NCI-H748 (cell line): ENCODE measurements around the gene TMUB1.
A peak's percentile ranks its signal among the peaks of the same experiment; 100 is the strongest.

Source experiments
- DNase-seq: peaks from one replicate; lab custom pipeline; 2025; ENCODE audit not compliant: unreplicated experiment; lab: John Stamatoyannopoulos, UW

Gene TMUB1

GRCh38 chr7:151104411-151105235, 21.3 kb upstream of the TMUB1 start:
- no peak for DNase-seq

GRCh38 chr7:151103973-151104372, 20.7 kb upstream of the TMUB1 start:
- DNase-seq: no peak

DNA sequence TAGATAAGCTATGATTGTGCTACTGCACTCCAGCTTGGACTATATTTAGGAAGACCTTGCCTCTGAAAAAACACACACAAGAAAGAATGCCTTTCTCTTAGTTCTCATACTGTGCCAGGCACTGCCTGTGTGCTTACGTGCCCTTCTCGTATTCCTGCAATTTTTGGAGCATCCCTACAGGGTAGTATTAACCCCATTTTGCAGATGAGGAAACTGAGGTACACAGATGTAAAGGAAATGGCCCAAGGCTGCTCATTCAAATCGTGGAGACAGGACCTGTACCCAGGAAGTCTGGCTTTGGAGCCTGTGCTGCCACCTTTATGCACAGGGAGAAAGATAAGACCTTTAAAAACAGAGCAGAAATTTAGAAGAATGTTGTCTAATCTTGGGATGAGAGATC, 19.7 kb upstream of the TMUB1 start:
- no peak for DNase-seq

- DNase-seq: no peak
Observed at GRCh38 chr7:151101621-151102396, 18.5 kb upstream of the TMUB1 start.

GRCh38 chr7:151100921-151101320, 17.6 kb upstream of the TMUB1 start:
- DNase-seq: no peak

- no peak for DNase-seq
Observed at GRCh38 chr7:151099486-151100211, 16.4 kb upstream of the TMUB1 start.

GRCh38 chr7:151095828-151096475, 12.7 kb upstream of the TMUB1 start:
- DNase-seq: no peak

GRCh38 chr7:151095123-151095797, 12.0 kb upstream of the TMUB1 start:
- no peak for DNase-seq

- no peak for DNase-seq
Observed at GRCh38 chr7:151094675-151095074, 11.4 kb upstream of the TMUB1 start.

- no peak for DNase-seq
Observed at GRCh38 chr7:151093748-151094147, 10.5 kb upstream of the TMUB1 start.

GRCh38 chr7:151091988-151092387, 8.7 kb upstream of the TMUB1 start:
- DNase-seq: no peak

- no peak for DNase-seq
Observed at GRCh38 chr7:151091431-151091830, 8.1 kb upstream of the TMUB1 start.

DNA sequence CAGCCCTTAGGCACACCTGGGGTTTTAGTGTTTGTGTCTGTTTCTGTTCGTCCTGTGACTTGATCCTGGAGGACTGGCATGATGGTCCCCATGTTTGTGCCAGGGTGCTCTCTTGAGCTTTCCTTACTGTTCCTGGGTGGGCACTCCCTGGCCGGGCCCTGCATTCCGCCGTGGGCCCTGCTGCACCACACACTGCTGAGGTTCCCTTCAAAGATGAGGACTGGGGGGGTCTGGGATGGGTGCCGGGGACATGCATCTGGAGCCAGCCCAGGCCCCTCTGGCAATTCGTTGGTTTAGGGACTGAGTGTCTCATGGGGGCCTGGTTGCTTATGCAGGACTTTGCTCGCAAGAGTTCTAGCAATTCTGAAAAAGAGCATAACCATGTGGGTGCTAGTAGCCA, 7.7 kb upstream of the TMUB1 start:
- no peak for DNase-seq

GRCh38 chr7:151089893-151090730, 6.8 kb upstream of the TMUB1 start:
- DNase-seq: no peak

DNA sequence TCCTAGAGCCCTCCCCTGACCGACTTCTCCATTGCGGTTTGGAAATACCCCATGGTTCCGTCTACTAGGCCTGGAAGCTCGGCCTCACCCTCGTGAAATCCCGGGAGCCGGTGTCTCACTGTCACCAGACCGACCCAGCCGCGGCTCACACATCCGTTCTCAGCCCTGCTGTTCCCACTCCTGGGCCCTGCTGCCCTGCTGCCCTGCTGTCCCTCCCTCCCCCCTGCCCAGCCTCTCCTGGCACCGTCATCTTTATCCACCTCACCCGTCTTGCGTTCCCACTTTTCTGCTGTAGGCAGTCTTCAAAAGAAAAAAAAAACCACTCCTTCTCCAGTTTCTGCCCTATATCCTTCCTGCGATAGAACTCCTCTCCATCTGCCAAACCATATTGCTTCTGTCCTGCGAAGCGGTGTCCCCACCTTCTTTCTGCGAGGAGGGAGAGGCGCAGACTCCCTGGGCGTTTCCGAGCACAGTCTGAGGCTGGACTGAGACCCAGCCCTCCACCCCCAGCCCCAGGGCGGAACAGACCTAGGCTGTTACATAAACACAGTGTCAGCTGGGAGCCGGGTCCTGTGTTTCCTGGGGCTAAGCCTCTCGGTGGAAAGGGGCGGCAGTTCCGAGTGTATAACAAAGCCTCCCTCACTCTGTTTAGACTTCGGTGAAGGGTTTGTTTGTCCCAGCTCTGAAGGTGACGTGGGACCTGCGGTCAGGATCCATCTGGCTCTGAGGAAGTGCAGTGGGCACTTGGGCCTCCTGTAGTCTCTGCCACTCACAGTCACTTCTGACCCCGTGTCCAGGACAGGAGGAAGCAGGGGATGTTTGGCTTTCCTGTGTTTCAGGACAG, 5.8 kb upstream of the TMUB1 start:
- no peak for DNase-seq

DNA sequence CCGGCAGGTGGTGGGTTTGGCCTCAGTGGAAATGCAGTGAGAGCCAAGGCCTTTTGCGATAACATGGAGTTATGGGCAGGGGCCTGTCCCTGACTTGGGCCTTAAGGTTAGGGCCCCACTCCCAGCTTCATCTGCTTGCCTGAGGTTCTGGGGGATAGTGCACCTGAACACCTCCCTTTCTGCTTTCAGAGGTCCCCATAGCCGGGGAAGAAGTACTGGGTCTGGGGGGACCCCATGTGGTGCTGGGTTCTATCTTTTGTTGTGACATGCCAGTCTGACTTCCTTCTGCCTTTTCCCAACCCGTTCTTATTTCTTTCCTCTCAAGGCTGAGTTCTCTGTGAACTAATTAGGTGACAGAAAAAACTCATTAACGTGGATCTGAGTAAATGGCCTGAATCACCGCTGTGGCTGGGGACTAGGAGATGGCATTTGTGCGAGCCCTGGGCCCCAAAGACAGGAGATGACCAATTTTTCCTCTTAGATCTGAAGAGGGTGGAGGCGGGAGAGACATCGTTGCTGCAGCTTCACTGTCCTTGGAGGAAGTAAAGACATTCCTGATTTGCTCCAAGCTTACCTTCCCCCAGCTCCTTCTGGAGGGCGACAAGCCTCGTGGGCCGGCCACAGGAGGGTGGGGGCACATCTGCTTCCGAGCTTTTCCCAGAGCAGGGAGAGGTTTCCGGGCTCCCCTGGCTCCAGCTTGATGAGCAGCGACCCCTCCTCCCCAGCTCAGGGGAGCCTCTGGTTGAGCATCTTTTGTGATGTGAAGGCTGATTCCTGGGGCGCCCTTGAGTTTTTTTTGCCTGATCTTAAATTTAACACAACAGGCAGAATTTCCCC, 4.9 kb upstream of the TMUB1 start:
- peak; percentile 43 for DNase-seq

GRCh38 chr7:151087245-151088018, 4.1 kb upstream of the TMUB1 start:
- DNase-seq: peak; percentile 59
